ENCODE measurements around the gene KRTDAP.

DNA sequence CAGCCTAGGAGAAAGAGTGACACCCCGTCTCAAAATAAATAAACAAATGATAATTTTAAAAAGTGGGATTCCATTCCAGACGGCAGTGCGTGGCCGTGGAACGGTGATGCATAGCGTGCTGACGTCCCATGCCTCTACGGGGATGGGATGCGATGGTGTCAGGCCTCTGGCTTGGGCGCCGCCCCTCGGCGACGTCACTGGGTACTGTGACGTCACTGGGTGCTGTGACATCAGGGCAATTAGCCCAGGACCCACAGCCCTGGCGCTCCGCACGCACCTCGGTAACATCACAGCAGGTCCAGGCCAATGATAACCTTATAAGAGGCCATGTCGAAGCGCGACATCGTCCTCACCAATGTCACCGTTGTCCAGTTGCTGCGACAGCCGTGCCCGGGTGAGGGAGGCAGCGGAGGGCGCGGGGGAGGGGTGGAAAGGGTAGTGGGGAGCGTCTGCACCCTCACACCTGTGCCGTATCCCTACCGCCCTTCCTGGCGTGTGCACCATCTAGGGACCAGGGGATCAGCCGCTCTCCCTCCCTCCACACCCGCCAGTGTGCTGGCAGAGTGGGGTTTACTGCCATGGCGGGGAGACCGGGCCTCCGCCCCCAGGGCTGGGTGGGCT lies 43.0 kb upstream of the KRTDAP start, which contains the start of gene GAPDHS:
- no peak for TF ChIP-seq SP1 (IDR thresholded peaks at IDR 0.05)
- no peak for TF ChIP-seq BHLHE40 (IDR thresholded peaks at IDR 0.05; ENCODE audit: borderline replicate concordance)
- no peak for TF ChIP-seq FOXM1 (IDR thresholded peaks at IDR 0.05; ENCODE audit: borderline replicate concordance)
- TF ChIP-seq HDGF (IDR thresholded peaks at IDR 0.05; ENCODE audit: borderline replicate concordance), result no peak
- no peak for TF ChIP-seq TARDBP (IDR thresholded peaks at IDR 0.05)
- TF ChIP-seq ZNF384 (IDR thresholded peaks at IDR 0.05), result no peak
- no peak for TF ChIP-seq FOXK2 (IDR thresholded peaks at IDR 0.05)
- TF ChIP-seq FOXA1 (IDR thresholded peaks at IDR 0.05), result no peak
- no peak for TF ChIP-seq NFRKB (IDR thresholded peaks at IDR 0.05)
- TF ChIP-seq ELF4 (IDR thresholded peaks at IDR 0.05), result no peak

All from HEK293T (cell line).